Colonic mucosa (tissue), 4 donors: ENCODE results near the gene BICD1. TPM values are rescaled to one million over a fixed set of nuclear protein-coding genes. Genes with fewer than 3 reads are reported as not detected.

Experiments
- DNase-seq: peaks from one replicate; pipeline ENCODE4 v3.0.0-alpha.2; 2020
- H3K27ac ChIP-seq: fragments of 200-600 bp; one replicate; pipeline ENCODE4 v1.8.0; 2021
- H3K27me3 ChIP-seq: fragments of 200-600 bp; one replicate; pipeline ENCODE4 v1.8.0; 2021
- H3K36me3 ChIP-seq: fragments of 200-600 bp; one replicate; pipeline ENCODE4 v1.8.0; 2021
- H3K4me1 ChIP-seq: fragments of 200-600 bp; one replicate; pipeline ENCODE4 v1.8.0; 2021; ENCODE audit warnings: mild to moderate bottlenecking
- H3K4me3 ChIP-seq: fragments of 200-600 bp; one replicate; pipeline ENCODE4 v1.8.0; 2021
- H3K9ac ChIP-seq, 2 donors: one replicate each; pipeline ENCODE4 v1.7.0; 2013; ENCODE audit warnings: control low read depth in 2 of 2, low read depth in 2 of 2, low read length in 2 of 2
- H3K9me3 ChIP-seq: fragments of 200-600 bp; one replicate; pipeline ENCODE4 v1.8.0; 2021
- CTCF ChIP-seq: fragments of 200-600 bp; IDR thresholded peaks from one replicate; pipeline ENCODE4 v1.8.0; 2022; ENCODE audit warnings: antibody characterized with exemption, mild to moderate bottlenecking
- intact Hi-C: fragments of 100-400 bp; cut with DNase I; formaldehyde crosslinking; loops from one replicate; pipeline ENCODE4 v1.14.1; 2022
- total RNA-seq, 2 donors: library from RNA; stranded (reverse); fragmentation: NEBNext Ultra II Directional in 1 of 2; extraction: Animal tissue kit (Norgen Biotek cat#: 25700) in 1 of 2; gene quantifications; one replicate each; pipeline ENCODE4 v1.2.1, GENCODE V29; 2021
- donor health status: healthy.
- donor health status: DM: no; HTN: no; CAD: no.
- donor health status: DM: no; HTN: no; CAD: no.

The BICD1 gene
- total RNA-seq, 2 donors from 2014 or later, result 4.2 to 5.8 TPM

GRCh38 chr12:32248441-32249140 lies 141.9 kb downstream of the BICD1 start:
- intact Hi-C loops, result no loop called here
- Histone ChIP-seq H3K9me3 (no peaks in the 10 kb centered on the region), H3K36me3 (no peaks in the 10 kb centered on the region), H3K4me1 (no peaks in the 10 kb centered on the region), H3K27ac (no peak overlapping the region), H3K27me3 (no peaks in the 10 kb centered on the region), H3K4me3 (no peak overlapping the region), H3K9ac (no peak overlapping the region)
- DNase-seq, result no peak
- TF ChIP-seq CTCF, result no peak

- Histone ChIP-seq H3K4me1 (no peaks in the 10 kb centered on the region), H3K9me3 (no peaks in the 10 kb centered on the region), H3K9ac (no peak overlapping the region), H3K27ac (no peak overlapping the region), H3K4me3 (no peak overlapping the region), H3K36me3 (no peaks in the 10 kb centered on the region), H3K27me3 (no peaks in the 10 kb centered on the region)
- intact Hi-C loops, result no loop called here
- no peak for TF ChIP-seq CTCF
- no peak for DNase-seq
Observed at GRCh38 chr12:32249777-32250176, 143.1 kb downstream of the BICD1 start.

- Histone ChIP-seq H3K4me3 (no peak overlapping the region), H3K27me3 (no peaks in the 10 kb centered on the region), H3K9ac (no peak overlapping the region), H3K9me3 (no peaks in the 10 kb centered on the region), H3K27ac (no peak overlapping the region), H3K4me1 (no peaks in the 10 kb centered on the region), H3K36me3 (no peaks in the 10 kb centered on the region)
- DNase-seq, result no peak
- no peak for TF ChIP-seq CTCF
- intact Hi-C loops, result no loop called here
Observed at GRCh38 chr12:32252199-32253073, 145.8 kb downstream of the BICD1 start.

GRCh38 chr12:32253154-32253790 lies 146.6 kb downstream of the BICD1 start:
- no peaks in the 10 kb centered on the region for H3K36me3 ChIP-seq
- TF ChIP-seq CTCF, result no peak
- DNase-seq, result no peak
- intact Hi-C loops, result no loop called here
- H3K9ac ChIP-seq, result no peak overlapping the region
- H3K4me3 ChIP-seq, result no peak overlapping the region
- H3K9me3 ChIP-seq, result no peaks in the 10 kb centered on the region
- H3K27me3 ChIP-seq, result no peaks in the 10 kb centered on the region
- no peaks in the 10 kb centered on the region for H3K4me1 ChIP-seq
- H3K27ac ChIP-seq, result no peak overlapping the region

GRCh38 chr12:32254260-32254956 lies 147.8 kb downstream of the BICD1 start:
- H3K4me1 ChIP-seq, result no peaks in the 10 kb centered on the region
- no peak overlapping the region for H3K9ac ChIP-seq
- no peak overlapping the region for H3K4me3 ChIP-seq
- DNase-seq, result no peak
- no peaks in the 10 kb centered on the region for H3K36me3 ChIP-seq
- H3K27ac ChIP-seq, result no peak overlapping the region
- no peaks in the 10 kb centered on the region for H3K27me3 ChIP-seq
- H3K9me3 ChIP-seq, result no peaks in the 10 kb centered on the region
- TF ChIP-seq CTCF, result no peak
- intact Hi-C loops, result no loop called here
